H9 (cell line): ENCODE results near the gene PGAP6. TPM values are rescaled to one million over a fixed set of nuclear protein-coding genes. Genes with fewer than 3 reads are reported as not detected.

Source experiments
- DNase-seq: peaks from one replicate; pipeline ENCODE4 v3.0.0-alpha.2; 2017
- H2AFZ ChIP-seq: one replicate; pipeline ENCODE4 v1.6.1; 2013; ENCODE audit warnings: mild to moderate bottlenecking, low read length, control low read depth, moderate library complexity
- H2AK5ac ChIP-seq: 2 replicates; pipeline ENCODE4 v1.6.1; 2013; ENCODE audit warnings: low read length, control low read depth, mixed read lengths; ENCODE audit not compliant: insufficient read length
- H2BK120ac ChIP-seq: one replicate; pipeline ENCODE4 v1.6.1; 2013; ENCODE audit warnings: low read depth, mild to moderate bottlenecking, low read length, control low read depth, inconsistent platforms; ENCODE audit not compliant: poor library complexity, severe bottlenecking
- H2BK12ac ChIP-seq: 2 replicates; pipeline ENCODE4 v1.6.1; 2013; ENCODE audit warnings: low read length, control low read depth, mixed read lengths, low read depth; ENCODE audit not compliant: insufficient read length
- H2BK15ac ChIP-seq: 2 replicates; pipeline ENCODE4 v1.6.1; 2013; ENCODE audit warnings: low read depth, low read length, control low read depth
- H2BK20ac ChIP-seq: one replicate; pipeline ENCODE4 v1.6.1; 2013; ENCODE audit warnings: low read depth, mild to moderate bottlenecking, low read length, control low read depth, inconsistent platforms; ENCODE audit not compliant: poor library complexity, severe bottlenecking
- H2BK5ac ChIP-seq: 2 replicates; pipeline ENCODE4 v1.6.1; 2013; ENCODE audit warnings: low read length, control low read depth, mixed read lengths; ENCODE audit not compliant: insufficient read length
- H3K14ac ChIP-seq: 2 replicates; pipeline ENCODE4 v1.6.1; 2013; ENCODE audit warnings: low read length, control low read depth; ENCODE audit not compliant: insufficient read depth
- H3K18ac ChIP-seq: 2 replicates; pipeline ENCODE4 v1.6.1; 2013; ENCODE audit warnings: low read depth, mild to moderate bottlenecking, mixed read lengths, low read length, control low read depth; ENCODE audit not compliant: insufficient read length
- H3K23ac ChIP-seq: 2 replicates; pipeline ENCODE4 v1.6.1; 2013; ENCODE audit warnings: low read length, control low read depth, mixed read lengths, low read depth; ENCODE audit not compliant: insufficient read length
- H3K23me2 ChIP-seq: 2 replicates; pipeline ENCODE4 v1.6.1; 2013; ENCODE audit warnings: low read depth, mild to moderate bottlenecking, mixed read lengths, low read length, control low read depth; ENCODE audit not compliant: insufficient read length, poor library complexity, severe bottlenecking
- H3K27ac ChIP-seq: 2 replicates; pipeline ENCODE4 v1.5.1; 2013; ENCODE audit warnings: low read length, control low read depth, mixed read lengths, low read depth; ENCODE audit not compliant: insufficient read length
- H3K27me3 ChIP-seq: 2 replicates; pipeline ENCODE4 v1.6.1; 2013; ENCODE audit warnings: low read length, control low read depth, inconsistent platforms; ENCODE audit not compliant: insufficient read depth
- H3K4ac ChIP-seq: 2 replicates; pipeline ENCODE4 v1.6.1; 2013; ENCODE audit warnings: low read depth, mild to moderate bottlenecking, control low read depth, inconsistent platforms, low read length, moderate library complexity
- H3K4me1 ChIP-seq: 2 replicates; pipeline ENCODE4 v1.6.1; 2013; ENCODE audit warnings: low read length, control low read depth, inconsistent platforms; ENCODE audit not compliant: insufficient read depth
- H3K4me2 ChIP-seq: 2 replicates; pipeline ENCODE4 v1.6.1; 2013; ENCODE audit warnings: low read length, control low read depth, mixed read lengths; ENCODE audit not compliant: insufficient read length, insufficient read depth
- H3K56ac ChIP-seq: 2 replicates; pipeline ENCODE4 v1.6.1; 2013; ENCODE audit warnings: low read depth, mild to moderate bottlenecking, mixed read lengths, low read length, control low read depth; ENCODE audit not compliant: insufficient read length
- H3K79me1 ChIP-seq: 2 replicates; pipeline ENCODE4 v1.6.1; 2013; ENCODE audit warnings: low read depth, mild to moderate bottlenecking, moderate library complexity, low read length, control low read depth, inconsistent platforms; ENCODE audit not compliant: insufficient read depth, poor library complexity, severe bottlenecking
- H3K79me2 ChIP-seq: 2 replicates; pipeline ENCODE4 v1.6.1; 2013; ENCODE audit warnings: low read length, control low read depth, inconsistent platforms; ENCODE audit not compliant: insufficient read depth
- H3K9ac ChIP-seq: 2 replicates; pipeline ENCODE4 v1.6.1; 2013; ENCODE audit warnings: low read length, control low read depth, mixed read lengths; ENCODE audit not compliant: insufficient read length; ENCODE audit errors: extremely low read depth
- H3K9me3 ChIP-seq: one replicate; pipeline ENCODE4 v1.6.1; 2013; ENCODE audit warnings: low read depth, low read length, inconsistent platforms; ENCODE audit not compliant: control insufficient read depth
- H3T11ph ChIP-seq: one replicate; pipeline ENCODE4 v1.6.1; 2013; ENCODE audit warnings: mild to moderate bottlenecking, low read length, control low read depth, inconsistent platforms
- H4K20me1 ChIP-seq: one replicate; pipeline ENCODE4 v1.6.1; 2013; ENCODE audit not compliant: control insufficient read depth, insufficient read length, insufficient read depth
- H4K5ac ChIP-seq: 2 replicates; pipeline ENCODE4 v1.6.1; 2013; ENCODE audit warnings: low read depth, mild to moderate bottlenecking, mixed read lengths, low read length, control low read depth; ENCODE audit not compliant: insufficient read length
- H4K8ac ChIP-seq: replicated peaks from 2 replicates; pipeline ENCODE4 v1.6.1; 2013; ENCODE audit warnings: low read length, control low read depth, mixed read lengths, low read depth; ENCODE audit not compliant: insufficient read length
- H4K91ac ChIP-seq: 2 replicates; pipeline ENCODE4 v1.6.1; 2013; ENCODE audit warnings: low read depth, mild to moderate bottlenecking, moderate library complexity, mixed read lengths, low read length, control low read depth; ENCODE audit not compliant: insufficient read length
- H3K27ac Mint-ChIP-seq, 3 experiments: 2 replicates in 2 of 3; 3 replicates in 1 of 3; pipeline ENCODE4 v1.8.0; 2020 to 2021; ENCODE audit warnings: mixed read lengths in 3 of 3, mild to moderate bottlenecking in 1 of 3, moderate library complexity in 1 of 3
- H3K27me3 Mint-ChIP-seq: 2 replicates; pipeline ENCODE4 v1.8.0; 2021; ENCODE audit warnings: low read depth, mild to moderate bottlenecking, moderate library complexity, mixed read lengths
- H3K36me3 Mint-ChIP-seq, 3 experiments: 2 replicates in 2 of 3; 3 replicates in 1 of 3; pipeline ENCODE4 v1.8.0; 2020 to 2021; ENCODE audit warnings: low read depth in 3 of 3, mixed read lengths in 3 of 3; ENCODE audit not compliant: insufficient read depth in 1 of 3
- H3K4me1 Mint-ChIP-seq, 2 experiments: 2 replicates each; pipeline ENCODE4 v1.8.0; 2020; ENCODE audit warnings: mixed read lengths in 2 of 2
- H3K4me3 Mint-ChIP-seq, 2 experiments: 2 replicates in 1 of 2; 3 replicates in 1 of 2; pipeline ENCODE4 v1.8.0; 2020 to 2021; ENCODE audit warnings: mild to moderate bottlenecking in 2 of 2, mixed read lengths in 2 of 2, moderate library complexity in 1 of 2
- H3K9me3 Mint-ChIP-seq, 2 experiments: 2 replicates in 1 of 2; 3 replicates in 1 of 2; pipeline ENCODE4 v1.8.0; 2020; ENCODE audit warnings: mild to moderate bottlenecking in 2 of 2, mixed read lengths in 2 of 2, moderate library complexity in 1 of 2
- CTCF ChIP-seq: fragments of 200-600 bp; sonication (generic); conservative IDR thresholded peaks from 3 replicates; pipeline ENCODE4 v1.8.0; 2021; ENCODE audit warnings: antibody characterized with exemption, mild to moderate bottlenecking
- WGBS: extraction: QIAGEN DNeasy Blood & Tissue Kit; methylation state at CpG from one replicate; pipeline ENCODE4 v1.1.7; 2013; ENCODE audit warnings: missing lambda C conversion rate, low lambda C conversion rate, mixed read lengths; ENCODE audit not compliant: insufficient read length; ENCODE audit errors: extremely low coverage; 5-methylcytosine and 5-hydroxymethylcytosine counted together
- total RNA-seq: library from RNA; stranded (reverse); gene quantifications from 2 replicates; pipeline ENCODE4 v1.2.1, GENCODE V29; 2021

The PGAP6 gene
- total RNA-seq, 1 experiment from 2014 or later: 111 TPM

- Histone ChIP-seq H2BK12ac (no peak overlapping the region), H3K9ac (no peak overlapping the region)
- no peak for DNase-seq
Measured at GRCh38 chr16:425740-426114, 43.9 kb upstream of the PGAP6 start.

More at GRCh38 chr16:425740-426114, 43.9 kb upstream of the PGAP6 start:
- peaks cover 5% of the 10 kb centered on the region; the same call in 1 of the 2 replicates for H3K79me2 ChIP-seq
- H2AK5ac ChIP-seq: no peak overlapping the region
- peaks cover 16% of the 10 kb centered on the region; the same call in 1 of the 2 replicates for H3K27me3 ChIP-seq
- Mint-ChIP-seq H3K4me3 (peak overlapping the region; percentile 68 to 82; a peak in 3 of 5 replicates), H3K4me1 (peaks cover 17 to 24% of the 10 kb centered on the region in 2 experiments), H3K9me3 (no peaks in the 10 kb centered on the region; a peak in 1 of 5 replicates), H3K36me3 (peaks cover 7 to 25% (median 14%) of the 10 kb centered on the region in 3 experiments; a peak in 6 of 7 replicates), H3K27me3 (peaks cover 58% of the 10 kb centered on the region), H3K27ac (no peak overlapping the region)
- no peak overlapping the region for H2BK15ac ChIP-seq
- no peaks in the 10 kb centered on the region for H3K79me1 ChIP-seq
- H4K91ac ChIP-seq: no peak overlapping the region
- H2BK5ac ChIP-seq: no peak overlapping the region
- no peak overlapping the region for H3K4me2 ChIP-seq
- H3K27ac ChIP-seq: no peak overlapping the region
- H4K8ac ChIP-seq: no peak overlapping the region
- no peak overlapping the region for H3K23ac ChIP-seq
- no peaks in the 10 kb centered on the region for H3K4me1 ChIP-seq
- no peak overlapping the region for H3K14ac ChIP-seq
- no peaks in the 10 kb centered on the region for H4K20me1 ChIP-seq
- H4K5ac ChIP-seq: no peak overlapping the region
- no peak for TF ChIP-seq CTCF
- no peak overlapping the region for H3K18ac ChIP-seq
- H3K23me2 ChIP-seq: peaks cover 18% of the 10 kb centered on the region
- H2AFZ ChIP-seq: no peak overlapping the region
- no peak overlapping the region for H3K56ac ChIP-seq
- H3T11ph ChIP-seq: no peak overlapping the region
- H3K9me3 ChIP-seq: no peaks in the 10 kb centered on the region
- no peak overlapping the region for H2BK20ac ChIP-seq
- WGBS: no CpG with 5 or more reads among the region's 63 CpGs
- H2BK120ac ChIP-seq: no peak overlapping the region
- no peak overlapping the region for H3K4ac ChIP-seq
